ENCODE measurements around the gene NMNAT3.

NMNAT3 gene

GRCh38 chr3:139677388-139678155, at the start of gene NMNAT3:
Gene NMNAT3, minus strand, starts transcription at chr3:139677972. Its CDS starts 50,248 bp downstream, at chr3:139627724.
- FAIRE-seq: no peak

GRCh38 chr3:139721370-139721769, 43.6 kb upstream of the NMNAT3 start:
- no peak for FAIRE-seq

GRCh38 chr3:139718415-139718814, 40.6 kb upstream of the NMNAT3 start:
- FAIRE-seq: no peak

GRCh38 chr3:139716908-139717485, 39.2 kb upstream of the NMNAT3 start:
- FAIRE-seq: no peak

- no peak for FAIRE-seq
Measured at GRCh38 chr3:139715743-139716360, 38.1 kb upstream of the NMNAT3 start.

- no peak for FAIRE-seq
Measured at GRCh38 chr3:139715166-139715565, 37.4 kb upstream of the NMNAT3 start.

- FAIRE-seq: no peak
Measured at GRCh38 chr3:139710212-139710611, 32.4 kb upstream of the NMNAT3 start.

- FAIRE-seq: no peak
Measured at GRCh38 chr3:139705631-139706030, 27.9 kb upstream of the NMNAT3 start.

GRCh38 chr3:139696314-139696604, 18.5 kb upstream of the NMNAT3 start:
- no peak for FAIRE-seq

GRCh38 chr3:139695426-139696313, 17.9 kb upstream of the NMNAT3 start:
- no peak for FAIRE-seq

- FAIRE-seq: no peak
Measured at GRCh38 chr3:139695007-139695406, 17.2 kb upstream of the NMNAT3 start.

GRCh38 chr3:139694542-139694941, 16.8 kb upstream of the NMNAT3 start:
- no peak for FAIRE-seq

GRCh38 chr3:139691619-139692018, 13.8 kb upstream of the NMNAT3 start:
- no peak for FAIRE-seq

- FAIRE-seq: no peak
Measured at GRCh38 chr3:139689708-139690228, 12.0 kb upstream of the NMNAT3 start.

GRCh38 chr3:139689122-139689521, 11.3 kb upstream of the NMNAT3 start:
- no peak for FAIRE-seq

GRCh38 chr3:139687431-139687830, 9.7 kb upstream of the NMNAT3 start:
- no peak for FAIRE-seq

- no peak for FAIRE-seq
Measured at GRCh38 chr3:139686624-139687023, 8.9 kb upstream of the NMNAT3 start.

GRCh38 chr3:139686206-139686605, 8.4 kb upstream of the NMNAT3 start:
- FAIRE-seq: no peak

- FAIRE-seq: no peak
Measured at GRCh38 chr3:139679220-139679775, 1.5 kb upstream of the NMNAT3 start.

GRCh38 chr3:139676632-139677387, 962 bp downstream of the NMNAT3 start:
- no peak for FAIRE-seq

- no peak for FAIRE-seq
Measured at GRCh38 chr3:139676108-139676507, 1.7 kb downstream of the NMNAT3 start.

- no peak for FAIRE-seq
Measured at GRCh38 chr3:139675327-139675726, 2.4 kb downstream of the NMNAT3 start.

Measured in colon (tissue), 2 donors.